HG03439 (cell line): ENCODE results near the gene SDF4.

ENCODE experiments used
- ATAC-seq: cut with Tn5 transposase; IDR thresholded peaks from one replicate; pipeline ENCODE4 v1.9.1; 2021; ENCODE audit warnings: mild to moderate bottlenecking, moderate library complexity; ENCODE audit not compliant: unreplicated experiment

The SDF4 gene

GRCh38 chr1:1215080-1215676, 16.6 kb downstream of the SDF4 start:
- ATAC-seq: no peak

GRCh38 chr1:1213345-1214265, 18.2 kb downstream of the SDF4 start, which contains the start of gene TNFRSF4:
Gene TNFRSF4, minus strand, starts transcription at chr1:1214153. Its CDS starts 26 bp downstream, at chr1:1214127.
- no peak for ATAC-seq

GRCh38 chr1:1212780-1213344, 18.9 kb downstream of the SDF4 start:
- ATAC-seq: no peak

GRCh38 chr1:1211541-1212441, 20.0 kb downstream of the SDF4 start:
- ATAC-seq: no peak

- ATAC-seq: no peak
Observed at GRCh38 chr1:1210726-1211540, 20.9 kb downstream of the SDF4 start.

- no peak for ATAC-seq
Observed at GRCh38 chr1:1208713-1209433, 22.9 kb downstream of the SDF4 start.

GRCh38 chr1:1207571-1207892, 24.3 kb downstream of the SDF4 start:
- no peak for ATAC-seq

GRCh38 chr1:1206966-1207531, 24.8 kb downstream of the SDF4 start:
- no peak for ATAC-seq

- no peak for ATAC-seq
Observed at GRCh38 chr1:1206376-1206965, 25.3 kb downstream of the SDF4 start, which contains the start of gene TNFRSF18. Gene TNFRSF18, minus strand, starts transcription at chr1:1206592. Its CDS starts 21 bp downstream, at chr1:1206571.

- no peak for ATAC-seq
Observed at GRCh38 chr1:1205769-1206375, 25.9 kb downstream of the SDF4 start.

GRCh38 chr1:1204998-1205768, 26.6 kb downstream of the SDF4 start:
- no peak for ATAC-seq

- ATAC-seq: no peak
Observed at GRCh38 chr1:1204425-1204920, 27.3 kb downstream of the SDF4 start.

- ATAC-seq: no peak
Observed at GRCh38 chr1:1203561-1204424, 28.0 kb downstream of the SDF4 start.

GRCh38 chr1:1202831-1203560, 28.8 kb downstream of the SDF4 start:
- no peak for ATAC-seq
